Sigmoid colon (tissue), 7 donors: Measurements from ENCODE around the gene NHSL2. TPM values are rescaled to one million over a fixed set of nuclear protein-coding genes. Genes with fewer than 3 reads are reported as not detected.

Experiments used
- DNase-seq: peaks from one replicate; pipeline ENCODE4 v3.0.0-alpha.2; 2019
- H3K27ac ChIP-seq, 4 donors: fragments of 200-600 bp; sonication (generic); one replicate each; pipeline ENCODE4 v1.5.1; 2016 to 2019; ENCODE audit warnings: mild to moderate bottlenecking in 1 of 4
- H3K27me3 ChIP-seq, 3 donors: fragments of 200-600 bp; sonication (generic); one replicate each; pipeline ENCODE4 v1.5.1; 2019; ENCODE audit warnings: mild to moderate bottlenecking in 1 of 3
- H3K36me3 ChIP-seq, 4 donors: fragments of 200-600 bp; sonication (generic); one replicate each; pipeline ENCODE4 v1.5.1; 2016 to 2019
- H3K4me1 ChIP-seq, 4 donors: fragments of 200-600 bp; sonication (generic); one replicate each; pipeline ENCODE4 v1.5.1; 2017 to 2019
- H3K4me3 ChIP-seq, 4 donors: fragments of 200-600 bp; sonication (generic); one replicate each; pipeline ENCODE4 v1.5.1; 2017 to 2019; ENCODE audit warnings: mild to moderate bottlenecking in 2 of 4, moderate library complexity in 1 of 4
- H3K9me3 ChIP-seq, 4 donors: fragments of 200-600 bp in 3 of 4; sonication (generic) in 3 of 4; one replicate each; pipeline versions ENCODE4 v1.5.1 to v1.6.1; 2013 to 2019
- CTCF ChIP-seq, 4 experiments: fragments of 450-650 bp in 3 of 4; fragments of 200-600 bp in 1 of 4; IDR thresholded peaks; one replicate each; pipeline ENCODE4 v1.5.1; 2016 to 2019; ENCODE audit warnings: antibody characterized with exemption in 4 of 4, mild to moderate bottlenecking in 3 of 4, moderate library complexity in 2 of 4
- EP300 ChIP-seq, 4 donors: sonication (generic); formaldehyde crosslinking; IDR thresholded peaks; one replicate each; pipeline ENCODE4 v1.6.1; 2017; ENCODE audit warnings: antibody characterized with exemption in 4 of 4
- POLR2A ChIP-seq, 2 donors: fragments of 450-650 bp; IDR thresholded peaks; one replicate each; pipeline ENCODE4 v1.6.1; 2016; ENCODE audit warnings: antibody characterized with exemption in 2 of 2, mild to moderate bottlenecking in 2 of 2, moderate library complexity in 2 of 2
- POLR2AphosphoS5 ChIP-seq, 4 donors: sonication (generic); formaldehyde crosslinking; IDR thresholded peaks; one replicate each; pipeline ENCODE4 v1.6.1; 2017; ENCODE audit warnings: antibody characterized with exemption in 4 of 4
- WGBS, 2 donors: extraction: QIAGEN DNeasy Blood & Tissue Kit; methylation state at CpG; one replicate each; pipeline ENCODE4 v1.1.7; 2013; 5-methylcytosine and 5-hydroxymethylcytosine counted together
- intact Hi-C: fragments of 100-400 bp; cut with DNase I; formaldehyde crosslinking; loops from one replicate; pipeline ENCODE4 v1.15.1; 2023
- polyA plus RNA-seq, 3 donors: library from polyadenylated mRNA; stranded (reverse); fragments of 200-250 nt; gene quantifications; one replicate each; pipeline ENCODE4 v1.2.3, GENCODE V29; 2013
- total RNA-seq, 4 donors: library from RNA; depleted of rRNA; stranded (reverse); fragments of >200 nt; gene quantifications; one replicate each; pipeline ENCODE4 v1.1.0, GENCODE V29; 2016
- donor health status: healthy with polysubstance abuse.
- donor health status: Bipolar disorder and iron deficiency.
- donor health status: healthy.

NHSL2 gene
- total and polyA plus RNA-seq, 7 donors: under 0.01 to 21.3 (median 8.1) TPM

DNA sequence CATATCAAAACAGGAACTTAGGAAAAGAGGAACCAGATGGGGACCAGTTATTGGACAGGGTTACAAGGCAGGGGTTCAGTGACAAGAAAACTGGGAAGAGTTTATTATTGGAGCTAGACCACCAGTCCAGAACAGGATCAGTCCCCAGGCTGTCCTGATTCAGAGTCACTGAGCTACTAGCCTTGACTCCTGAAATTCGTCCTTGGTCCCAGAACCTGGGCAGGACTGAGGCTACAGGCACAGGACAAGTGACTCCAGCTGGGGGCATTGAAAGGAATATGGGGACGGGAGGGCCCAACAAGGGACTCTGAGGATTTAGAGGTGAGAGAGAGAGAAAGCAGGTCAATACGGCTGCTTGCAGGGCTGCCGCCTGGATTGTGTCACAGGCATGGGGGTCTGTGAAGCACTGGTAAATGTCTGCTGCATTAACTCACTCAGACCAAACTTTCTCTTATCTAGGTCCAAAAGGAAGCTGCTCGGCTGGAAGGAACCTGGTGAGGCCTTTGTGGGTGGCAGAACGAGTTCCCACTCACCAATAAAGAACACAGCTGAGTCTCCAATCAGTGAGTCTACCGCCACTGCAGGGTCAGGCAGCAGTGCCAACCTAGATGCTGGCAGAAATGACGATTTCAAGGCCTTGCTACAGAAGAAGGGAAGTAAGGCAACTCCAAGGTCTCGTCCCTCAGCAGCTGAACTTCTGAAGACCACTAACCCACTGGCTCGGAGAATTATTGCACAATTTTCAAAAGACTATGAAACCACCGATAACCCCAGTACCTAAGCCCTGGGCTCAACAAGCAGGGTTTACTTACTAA, 232.4 kb downstream of the NHSL2 start:
- 66 to 75% methylated on average over 11 of the region's 11 CpGs for WGBS, 2 donors
- H3K36me3 ChIP-seq: peaks cover 0 to 28% (median 2%) of the 10 kb centered on the region in 4 donors
- no peaks in the 10 kb centered on the region for H3K27me3 ChIP-seq
- intact Hi-C loops: no loop called here
- H3K9me3 ChIP-seq: no peaks in the 10 kb centered on the region
- DNase-seq: no peak
- peak overlapping the region in 2 of 4 donors; percentile 19 to 50 for H3K27ac ChIP-seq
- no peak for TF ChIP-seq POLR2AphosphoS5 (IDR thresholded peaks at IDR 0.05)
- peaks cover 0 to 10% (median 0%) of the 10 kb centered on the region in 4 donors for H3K4me1 ChIP-seq
- no peak overlapping the region for H3K4me3 ChIP-seq

- no peaks in the 10 kb centered on the region for H3K27me3 ChIP-seq
- no peak for DNase-seq
- peaks cover 0 to 23% (median 2%) of the 10 kb centered on the region in 4 donors for H3K36me3 ChIP-seq
- H3K4me1 ChIP-seq: peaks cover 0 to 10% (median 0%) of the 10 kb centered on the region in 4 donors
- H3K27ac ChIP-seq: peak overlapping the region in 2 of 4 donors; percentile 19 to 50
- no peaks in the 10 kb centered on the region for H3K9me3 ChIP-seq
- TF ChIP-seq CTCF (IDR thresholded peaks at IDR 0.05) (no peak), POLR2AphosphoS5 (IDR thresholded peaks at IDR 0.05) (no peak), EP300 (IDR thresholded peaks at IDR 0.05) (no peak), POLR2A (IDR thresholded peaks at IDR 0.05) (no peak)
- no peak overlapping the region for H3K4me3 ChIP-seq
- WGBS, 2 donors: 72 to 80% methylated on average over 2 of the region's 2 CpGs
- intact Hi-C loops: no loop called here
Observed at GRCh38 chrX:72143609-72143907, 232.9 kb downstream of the NHSL2 start.

- Histone ChIP-seq H3K4me3 (no peak overlapping the region), H3K9me3 (no peaks in the 10 kb centered on the region), H3K36me3 (peaks cover 0 to 7% (median 2%) of the 10 kb centered on the region in 4 donors), H3K27ac (no peak overlapping the region), H3K4me1 (peaks cover 0 to 10% (median 0%) of the 10 kb centered on the region in 4 donors), H3K27me3 (no peaks in the 10 kb centered on the region)
- no peak for DNase-seq
- WGBS, 2 donors: 44 to 45% methylated on average over 2 of the region's 2 CpGs
- no peak for TF ChIP-seq EP300 (IDR thresholded peaks at IDR 0.05)
- TF ChIP-seq POLR2AphosphoS5 (IDR thresholded peaks at IDR 0.05): no peak
- TF ChIP-seq POLR2A (IDR thresholded peaks at IDR 0.05): no peak
- no peak for TF ChIP-seq CTCF (IDR thresholded peaks at IDR 0.05)
- intact Hi-C loops: no loop called here
Observed at GRCh38 chrX:72145181-72145580, 234.5 kb downstream of the NHSL2 start.

DNA sequence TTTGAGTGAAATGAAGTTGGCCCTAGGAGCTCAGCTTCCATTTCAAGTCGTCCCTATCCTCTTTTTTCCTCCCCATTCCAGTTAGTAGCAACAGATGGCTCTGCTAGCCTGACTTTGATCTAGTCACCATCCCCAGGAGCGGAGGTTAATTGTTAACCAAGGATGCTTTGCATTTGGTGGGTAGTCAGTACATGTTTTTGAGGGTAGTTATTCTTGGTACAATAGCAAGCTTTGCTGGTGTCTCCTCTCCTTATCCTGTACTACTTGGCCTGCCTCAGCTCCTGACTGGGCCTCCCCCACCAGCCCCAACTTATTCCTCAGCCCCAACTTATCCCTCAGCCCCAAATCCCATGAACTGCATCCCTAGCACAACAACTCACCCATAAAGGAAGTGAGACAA, 235.9 kb downstream of the NHSL2 start:
- WGBS, 2 donors: 82 to 94% methylated on average over 2 of the region's 2 CpGs
- H3K4me1 ChIP-seq: peaks cover 0 to 10% (median 0%) of the 10 kb centered on the region in 4 donors
- H3K36me3 ChIP-seq: peaks cover 0 to 5% (median 2%) of the 10 kb centered on the region in 4 donors
- no peak for DNase-seq
- TF ChIP-seq EP300 (IDR thresholded peaks at IDR 0.05): no peak
- TF ChIP-seq POLR2A (IDR thresholded peaks at IDR 0.05): no peak
- TF ChIP-seq CTCF (IDR thresholded peaks at IDR 0.05): no peak
- no peaks in the 10 kb centered on the region for H3K27me3 ChIP-seq
- no peak overlapping the region for H3K27ac ChIP-seq
- intact Hi-C loops: no loop called here
- no peaks in the 10 kb centered on the region for H3K9me3 ChIP-seq
- no peak overlapping the region for H3K4me3 ChIP-seq

- Histone ChIP-seq H3K27ac (no peak overlapping the region), H3K36me3 (no peaks in the 10 kb centered on the region), H3K9me3 (no peaks in the 10 kb centered on the region), H3K27me3 (no peaks in the 10 kb centered on the region), H3K4me3 (no peak overlapping the region), H3K4me1 (no peaks in the 10 kb centered on the region)
- DNase-seq: no peak
- 89 to 96% methylated on average over 3 of the region's 3 CpGs for WGBS, 2 donors
- intact Hi-C loops: no loop called here
- TF ChIP-seq POLR2AphosphoS5 (IDR thresholded peaks at IDR 0.05) (no peak), CTCF (IDR thresholded peaks at IDR 0.05) (no peak), POLR2A (IDR thresholded peaks at IDR 0.05) (no peak), EP300 (IDR thresholded peaks at IDR 0.05) (no peak)
Observed at GRCh38 chrX:72158773-72159172, 248.1 kb downstream of the NHSL2 start.
